NB4 (cell line): ENCODE results near the gene INPP5F.

ENCODE experiments used
- MYC ChIP-seq: IDR thresholded peaks from 2 replicates; pipeline ENCODE4 v1.6.1; 2011; ENCODE audit warnings: low read depth, low read length
- POLR2A ChIP-seq: IDR thresholded peaks from 2 replicates; pipeline ENCODE4 v1.6.1; 2011; ENCODE audit warnings: mild to moderate bottlenecking; ENCODE audit not compliant: insufficient read length; ENCODE audit errors: extremely low read depth
- TF ChIP-seq, protein P1 (sequence below): IDR thresholded peaks from one replicate; pipeline ENCODE4 v1.5.1; 2012; ENCODE audit warnings: low read depth, low read length
- TF ChIP-seq, protein P2 (sequence below): IDR thresholded peaks from 2 replicates; pipeline ENCODE4 v1.6.1; 2011; ENCODE audit warnings: low read depth, low read length

DNA sequence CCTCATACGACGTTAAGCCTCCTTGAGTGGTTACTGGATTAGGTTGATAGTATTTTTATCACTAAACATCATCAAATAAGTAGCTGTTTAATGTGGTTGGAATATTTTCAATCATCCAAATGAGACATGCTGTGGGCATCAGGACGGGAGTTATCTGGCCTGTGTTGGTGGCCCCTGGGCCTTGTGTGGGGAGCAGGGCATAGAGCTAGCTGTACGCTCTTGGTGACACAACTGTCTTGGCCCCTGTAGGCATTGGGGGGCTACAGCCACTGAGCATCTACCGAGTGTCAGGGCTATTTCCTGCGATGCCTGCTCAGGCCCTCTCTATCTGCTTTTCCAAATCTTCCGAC is 46.4 kb upstream of the INPP5F start:
- TF ChIP-seq, protein P1, sequence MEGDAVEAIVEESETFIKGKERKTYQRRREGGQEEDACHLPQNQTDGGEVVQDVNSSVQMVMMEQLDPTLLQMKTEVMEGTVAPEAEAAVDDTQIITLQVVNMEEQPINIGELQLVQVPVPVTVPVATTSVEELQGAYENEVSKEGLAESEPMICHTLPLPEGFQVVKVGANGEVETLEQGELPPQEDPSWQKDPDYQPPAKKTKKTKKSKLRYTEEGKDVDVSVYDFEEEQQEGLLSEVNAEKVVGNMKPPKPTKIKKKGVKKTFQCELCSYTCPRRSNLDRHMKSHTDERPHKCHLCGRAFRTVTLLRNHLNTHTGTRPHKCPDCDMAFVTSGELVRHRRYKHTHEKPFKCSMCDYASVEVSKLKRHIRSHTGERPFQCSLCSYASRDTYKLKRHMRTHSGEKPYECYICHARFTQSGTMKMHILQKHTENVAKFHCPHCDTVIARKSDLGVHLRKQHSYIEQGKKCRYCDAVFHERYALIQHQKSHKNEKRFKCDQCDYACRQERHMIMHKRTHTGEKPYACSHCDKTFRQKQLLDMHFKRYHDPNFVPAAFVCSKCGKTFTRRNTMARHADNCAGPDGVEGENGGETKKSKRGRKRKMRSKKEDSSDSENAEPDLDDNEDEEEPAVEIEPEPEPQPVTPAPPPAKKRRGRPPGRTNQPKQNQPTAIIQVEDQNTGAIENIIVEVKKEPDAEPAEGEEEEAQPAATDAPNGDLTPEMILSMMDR = no peak
- TF ChIP-seq, protein P2, sequence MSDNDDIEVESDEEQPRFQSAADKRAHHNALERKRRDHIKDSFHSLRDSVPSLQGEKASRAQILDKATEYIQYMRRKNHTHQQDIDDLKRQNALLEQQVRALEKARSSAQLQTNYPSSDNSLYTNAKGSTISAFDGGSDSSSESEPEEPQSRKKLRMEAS = no peak
- no peak for TF ChIP-seq POLR2A
- TF ChIP-seq MYC = no peak
